ENCODE measurements around the gene C2orf80.
"Not testable (repeated sequence)": the region's sequence is repeated elsewhere in the genome, so short reads cannot be mapped to it uniquely, and the experiment has no call there.

C2orf80 gene

GRCh38 chr2:208135794-208136715 is 53.8 kb downstream of the C2orf80 start:
- DNase-seq (ENCODE audit: low read depth): peak; percentile 37

GRCh38 chr2:208134928-208135586 is 54.8 kb downstream of the C2orf80 start:
- no peak for DNase-seq (ENCODE audit: low read depth)

- DNase-seq (ENCODE audit: low read depth): no peak
These were observed 59.1 kb downstream of the C2orf80 start for GRCh38 chr2:208130712-208131110.

GRCh38 chr2:208129744-208130711 is 59.8 kb downstream of the C2orf80 start, which contains the start of gene CRYGC:
TSS of gene CRYGC (minus strand) at chr2:208129828. CDS start at chr2:208129792, 36 bp downstream.
- peak; percentile 14 for DNase-seq (ENCODE audit: low read depth)

- DNase-seq (ENCODE audit: low read depth): no peak
These were observed 61.7 kb downstream of the C2orf80 start for GRCh38 chr2:208128136-208128535.

- DNase-seq (ENCODE audit: low read depth): no peak
These were observed 62.7 kb downstream of the C2orf80 start for GRCh38 chr2:208127090-208127489.

- no peak for DNase-seq (ENCODE audit: low read depth)
These were observed 64.6 kb downstream of the C2orf80 start for GRCh38 chr2:208125251-208125650.

GRCh38 chr2:208124013-208124715 is 65.7 kb downstream of the C2orf80 start, which contains the start of gene CRYGD:
TSS of gene CRYGD (minus strand) at chr2:208124524. CDS start at chr2:208124473, 51 bp downstream.
- not testable (repeated sequence) for DNase-seq (ENCODE audit: low read depth)

GRCh38 chr2:208122248-208122647 is 67.6 kb downstream of the C2orf80 start:
- DNase-seq (ENCODE audit: low read depth): no peak

GRCh38 chr2:208118918-208119317 is 70.9 kb downstream of the C2orf80 start:
- no peak for DNase-seq (ENCODE audit: low read depth)

GRCh38 chr2:208117390-208117789 is 72.4 kb downstream of the C2orf80 start:
- not testable (repeated sequence) for DNase-seq (ENCODE audit: low read depth)
